Measurements from ENCODE around the gene LMOD2.

Gene LMOD2

DNA sequence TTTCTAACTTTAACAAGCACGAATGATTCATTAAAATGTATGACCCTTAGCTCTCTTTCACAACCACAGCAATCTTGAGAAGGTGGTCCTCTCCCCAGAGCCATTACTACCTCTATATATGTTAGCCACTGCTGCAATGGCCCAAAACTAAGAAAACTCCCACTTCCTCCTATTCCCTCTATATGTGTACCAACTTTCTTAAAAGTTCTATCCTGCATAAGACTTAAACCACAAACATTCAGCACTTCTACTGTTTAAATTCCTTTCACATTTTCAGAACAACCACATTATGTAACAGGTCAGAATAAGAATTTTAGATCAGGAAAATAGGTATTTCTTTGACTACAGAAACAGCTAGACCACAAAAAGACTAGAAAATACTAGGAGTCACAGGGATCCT, 57.0 kb downstream of the LMOD2 start:
- Histone ChIP-seq H3K4me3 (ENCODE audit: low read length) (no peak overlapping the region), H3K27me3 (ENCODE audit: control insufficient read depth, insufficient read depth, low read length) (no peaks in the 10 kb centered on the region), H3K9ac (ENCODE audit: low read length) (no peak overlapping the region), H3K36me3 (ENCODE audit: control insufficient read depth, insufficient read depth, low read length) (no peaks in the 10 kb centered on the region), H3K4me1 (ENCODE audit: control insufficient read depth, insufficient read depth, low read length) (no peaks in the 10 kb centered on the region), H3K27ac (ENCODE audit: low read depth, low read length) (no peak overlapping the region)
